Stimulated activated CD8-positive, alpha-beta memory T cell treated with anti-CD3 and anti-CD28 coated beads, Interleukin-12 subunit alpha, Interleukin-12 subunit beta, amount 100 ng/mL, for 24 hours (primary cell): ENCODE data around the gene ADAP1.

Source experiments
- DNase-seq: peaks from one replicate; pipeline ENCODE4 v3.0.0-alpha.2; 2020; ENCODE audit errors: extremely low read depth

Gene ADAP1

GRCh38 chr7:895451-896052 is 58.9 kb downstream of the ADAP1 start:
- no peak for DNase-seq

GRCh38 chr7:894927-895450 is 59.5 kb downstream of the ADAP1 start:
- DNase-seq, result no peak

- no peak for DNase-seq
Observed at GRCh38 chr7:894164-894867, 60.2 kb downstream of the ADAP1 start.

DNA sequence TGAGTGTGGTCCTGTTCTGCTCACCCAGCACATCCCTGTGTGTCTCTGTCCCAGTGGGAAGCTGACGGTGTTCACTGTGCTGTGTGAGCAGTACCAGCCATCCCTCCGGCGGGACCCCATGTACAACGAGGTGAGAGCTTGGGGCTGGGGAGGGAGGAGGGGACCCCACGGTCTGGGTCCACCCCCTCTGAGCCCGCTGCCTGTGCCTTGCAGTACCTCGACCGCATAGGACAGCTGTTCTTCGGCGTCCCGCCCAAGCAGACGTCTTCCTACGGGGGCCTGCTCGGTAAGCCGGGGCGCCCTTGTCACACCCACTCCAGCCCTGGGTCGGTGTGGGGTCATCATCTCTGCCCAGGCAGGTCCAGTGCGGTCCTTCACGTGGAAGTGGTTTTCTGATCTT is 60.8 kb downstream of the ADAP1 start:
- no peak for DNase-seq

GRCh38 chr7:892648-893593 is 61.6 kb downstream of the ADAP1 start:
- DNase-seq, result no peak

DNA sequence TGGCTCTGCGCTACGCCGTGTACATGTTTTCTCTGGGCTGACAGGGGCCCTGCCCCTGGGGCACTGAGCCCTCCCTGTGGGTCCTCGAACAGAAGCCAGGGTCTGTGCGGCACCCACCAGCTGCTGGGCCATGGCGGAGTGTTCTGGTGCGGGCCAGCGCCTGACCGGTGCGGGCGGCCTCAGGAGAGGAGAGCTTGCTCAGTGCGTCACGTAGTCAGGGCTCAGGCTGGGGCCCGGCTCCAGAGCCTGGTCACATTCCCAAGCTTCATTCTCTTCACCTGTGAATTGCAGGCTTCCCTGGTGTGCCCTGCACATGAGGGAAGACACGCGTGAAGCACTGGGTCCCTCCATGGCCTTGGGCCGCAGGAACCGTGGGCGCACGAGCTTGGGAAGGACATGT is 62.7 kb downstream of the ADAP1 start:
- DNase-seq, result no peak

- DNase-seq, result no peak
Observed at GRCh38 chr7:891291-891690, 63.2 kb downstream of the ADAP1 start.

DNA sequence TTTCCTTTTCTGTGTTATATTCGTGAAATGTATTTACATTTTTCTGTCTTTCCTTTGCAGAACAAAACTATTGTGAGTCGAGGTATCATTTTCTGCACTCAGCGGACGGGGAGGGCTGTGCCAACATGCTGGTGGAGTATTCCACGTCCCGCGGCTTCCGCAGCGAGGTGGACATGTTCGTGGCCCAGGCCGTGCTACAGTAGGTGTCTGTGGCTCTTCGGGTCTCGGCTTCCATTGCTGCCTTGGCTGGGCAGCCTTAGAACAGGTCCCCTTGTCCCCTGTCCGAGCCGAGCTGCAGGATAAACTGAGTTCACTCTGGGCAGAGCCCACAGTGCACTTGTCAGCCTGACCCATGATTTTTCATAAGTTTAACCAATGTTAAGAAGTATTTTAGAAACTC is 63.6 kb downstream of the ADAP1 start:
- no peak for DNase-seq

DNA sequence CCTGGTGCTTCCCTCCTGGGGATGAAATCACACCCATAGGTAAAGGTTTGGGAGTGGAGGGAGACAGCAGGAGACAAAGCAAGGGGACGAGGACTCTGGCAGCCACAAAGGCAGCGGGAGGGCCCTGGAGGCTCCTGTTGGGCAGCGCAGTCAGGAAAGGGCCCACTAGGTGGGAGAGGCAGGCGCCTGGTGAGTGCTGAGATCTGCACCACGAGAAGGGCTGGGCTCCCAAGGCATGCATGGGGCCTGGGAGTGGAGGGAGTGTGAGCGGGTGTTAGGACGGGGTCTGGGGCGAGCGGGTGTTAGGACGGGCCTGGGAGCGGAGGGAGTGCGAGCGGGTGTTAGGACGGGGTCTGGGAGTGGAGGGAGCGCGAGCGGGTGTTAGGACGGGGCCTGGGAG is 65.1 kb downstream of the ADAP1 start:
- DNase-seq, result no peak

DNA sequence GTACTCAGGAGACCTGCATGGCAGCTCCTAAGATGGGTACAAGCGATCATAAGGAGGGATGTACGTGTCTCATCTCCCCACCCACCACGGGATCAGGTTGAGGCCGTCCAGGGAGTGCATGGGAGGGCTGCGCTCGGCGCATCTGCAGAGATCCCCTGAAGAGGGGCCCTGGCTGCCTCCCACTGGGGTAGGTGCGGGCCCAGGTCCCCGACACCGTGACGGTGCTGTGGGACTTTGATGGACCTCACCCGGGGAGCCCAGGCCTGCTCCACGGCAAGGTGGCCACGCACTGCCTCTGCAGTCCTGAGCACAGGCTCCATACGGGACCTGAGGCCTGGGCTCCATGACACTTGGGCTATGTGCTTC is 65.5 kb downstream of the ADAP1 start:
- no peak for DNase-seq

DNA sequence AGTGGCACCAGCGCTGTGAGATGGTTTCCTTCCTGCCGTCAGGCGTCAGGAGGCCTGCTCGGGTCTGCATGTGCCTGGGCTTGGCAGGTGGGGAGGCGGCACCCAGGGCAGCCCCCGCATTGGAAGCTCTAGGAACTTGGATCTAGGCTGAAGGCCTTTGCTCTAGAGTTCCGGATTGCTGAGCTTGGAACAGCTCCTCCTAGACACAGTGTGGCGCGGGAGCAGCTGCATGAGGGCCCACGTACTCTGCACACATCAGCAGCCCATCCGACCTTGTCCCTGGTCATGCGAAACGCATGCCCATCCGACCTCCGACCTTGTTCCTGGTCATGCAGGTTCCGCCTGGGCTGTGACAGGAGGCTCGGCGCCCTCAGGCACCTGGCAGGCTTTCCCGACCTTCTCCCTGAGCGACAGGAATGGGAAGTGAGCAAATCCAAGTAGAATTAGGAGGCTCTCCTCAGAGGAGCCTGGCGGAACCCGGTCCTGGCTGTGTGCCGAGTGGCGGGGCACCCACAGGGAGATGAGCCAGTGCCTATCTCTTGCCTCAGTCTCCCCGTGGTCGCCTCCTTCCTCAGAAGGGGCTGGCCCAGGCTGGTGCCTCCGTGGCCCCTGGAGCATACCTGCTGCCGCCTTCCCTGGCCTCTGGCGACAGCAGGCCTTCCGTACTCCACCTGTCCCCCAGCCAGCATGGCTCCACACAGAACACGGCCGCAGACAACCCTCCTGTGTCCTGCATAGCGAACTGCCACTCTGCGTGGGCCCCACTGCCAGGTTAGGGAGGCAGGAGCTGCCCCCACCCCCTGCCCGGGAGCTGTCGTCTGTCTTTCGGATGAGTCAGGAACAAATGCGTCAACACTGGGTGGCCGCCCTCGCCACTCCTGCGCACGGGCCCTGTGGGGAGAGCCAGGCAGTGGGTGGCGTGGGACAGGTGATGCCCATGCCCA is 66.1 kb downstream of the ADAP1 start:
- DNase-seq, result no peak

DNA sequence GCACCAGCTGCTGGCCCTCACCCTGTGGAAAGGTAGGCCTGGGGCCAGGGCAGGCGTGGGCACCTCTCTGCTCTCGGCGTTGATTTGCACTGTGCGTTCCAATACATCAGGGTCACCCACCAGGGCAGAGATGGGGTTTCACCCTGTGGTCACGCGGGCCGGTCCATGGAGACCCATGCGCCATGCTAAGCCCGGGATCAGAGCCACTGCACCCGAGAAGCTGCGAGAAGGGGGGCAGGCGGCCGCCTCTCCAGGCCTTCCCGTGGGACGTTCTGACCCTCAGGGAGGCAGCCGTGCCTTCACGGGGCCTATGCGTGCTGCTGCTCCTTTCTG is 67.0 kb downstream of the ADAP1 start:
- no peak for DNase-seq

GRCh38 chr7:886626-887487 is 67.6 kb downstream of the ADAP1 start:
- DNase-seq, result no peak

GRCh38 chr7:885893-886625 is 68.4 kb downstream of the ADAP1 start:
- no peak for DNase-seq

DNA sequence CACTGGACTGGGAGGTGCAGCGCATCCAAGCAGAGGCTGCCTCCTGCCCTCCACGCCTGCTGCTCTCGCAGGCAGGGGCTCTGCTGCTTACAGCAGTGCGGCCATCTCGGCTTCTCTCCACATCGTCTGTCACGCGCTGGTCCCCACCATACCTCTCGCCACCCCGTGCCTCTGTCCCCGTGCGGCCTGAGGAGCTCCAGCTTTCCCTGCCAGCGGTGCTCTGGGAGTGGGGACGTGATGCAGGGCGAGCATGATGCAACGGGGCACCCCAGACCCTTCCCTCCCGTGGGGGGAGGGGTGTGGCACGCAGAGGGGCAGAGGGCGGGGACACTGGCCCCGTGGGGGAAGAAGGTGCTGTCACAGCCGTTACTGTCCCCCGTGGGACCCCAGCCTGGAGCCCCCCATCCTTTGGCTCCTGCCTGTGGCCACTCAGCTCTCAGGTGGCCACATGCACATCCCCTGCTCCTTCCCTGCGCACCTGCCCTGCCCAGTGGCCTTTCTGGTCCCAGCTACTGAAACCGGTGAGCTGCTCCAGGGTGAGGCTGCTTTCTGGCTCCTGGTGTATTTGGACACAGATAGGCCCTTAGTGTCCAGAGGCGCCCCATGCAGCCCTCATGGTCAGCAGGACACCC is 69.1 kb downstream of the ADAP1 start:
- DNase-seq, result no peak

DNA sequence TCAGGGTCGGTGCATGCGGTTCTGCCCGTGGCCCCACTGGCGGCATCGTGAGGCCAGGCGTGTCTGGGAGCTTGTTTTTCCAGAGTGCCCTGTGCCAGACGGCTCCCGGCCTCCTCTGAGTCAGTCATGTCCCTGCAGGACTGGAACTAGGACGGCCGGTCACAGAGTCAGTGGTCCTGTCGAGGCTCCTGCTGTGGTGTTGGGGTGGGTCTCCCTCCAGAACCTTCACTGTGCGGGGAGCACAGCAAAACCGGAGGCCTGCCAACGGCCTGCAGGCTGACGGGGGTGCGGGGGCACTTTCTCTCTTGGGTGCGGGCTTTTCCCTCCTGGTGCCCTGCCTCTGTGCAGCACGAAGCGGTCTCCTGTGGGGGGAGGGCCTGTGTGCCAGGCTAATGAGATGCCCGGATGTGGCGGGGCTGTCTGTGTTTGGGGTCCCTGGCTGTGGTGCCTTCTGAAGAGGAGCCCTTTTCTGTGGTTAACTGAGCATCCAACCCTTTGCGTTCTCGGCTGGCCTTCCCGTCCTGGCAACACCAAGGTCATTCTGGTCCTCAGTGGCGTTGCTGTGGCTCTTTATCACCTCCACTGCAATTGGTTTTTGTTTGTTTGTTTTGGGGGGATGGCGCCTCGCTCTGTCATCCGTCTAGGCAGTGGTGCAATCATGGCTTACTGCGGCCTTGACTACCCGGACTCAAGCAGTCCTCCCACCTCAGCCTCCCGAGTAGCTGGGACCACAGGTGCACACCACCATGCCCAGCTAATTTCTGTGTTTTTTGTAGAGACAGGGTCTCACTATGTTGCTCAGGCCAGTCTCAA is 70.1 kb downstream of the ADAP1 start:
- DNase-seq, result no peak

DNA sequence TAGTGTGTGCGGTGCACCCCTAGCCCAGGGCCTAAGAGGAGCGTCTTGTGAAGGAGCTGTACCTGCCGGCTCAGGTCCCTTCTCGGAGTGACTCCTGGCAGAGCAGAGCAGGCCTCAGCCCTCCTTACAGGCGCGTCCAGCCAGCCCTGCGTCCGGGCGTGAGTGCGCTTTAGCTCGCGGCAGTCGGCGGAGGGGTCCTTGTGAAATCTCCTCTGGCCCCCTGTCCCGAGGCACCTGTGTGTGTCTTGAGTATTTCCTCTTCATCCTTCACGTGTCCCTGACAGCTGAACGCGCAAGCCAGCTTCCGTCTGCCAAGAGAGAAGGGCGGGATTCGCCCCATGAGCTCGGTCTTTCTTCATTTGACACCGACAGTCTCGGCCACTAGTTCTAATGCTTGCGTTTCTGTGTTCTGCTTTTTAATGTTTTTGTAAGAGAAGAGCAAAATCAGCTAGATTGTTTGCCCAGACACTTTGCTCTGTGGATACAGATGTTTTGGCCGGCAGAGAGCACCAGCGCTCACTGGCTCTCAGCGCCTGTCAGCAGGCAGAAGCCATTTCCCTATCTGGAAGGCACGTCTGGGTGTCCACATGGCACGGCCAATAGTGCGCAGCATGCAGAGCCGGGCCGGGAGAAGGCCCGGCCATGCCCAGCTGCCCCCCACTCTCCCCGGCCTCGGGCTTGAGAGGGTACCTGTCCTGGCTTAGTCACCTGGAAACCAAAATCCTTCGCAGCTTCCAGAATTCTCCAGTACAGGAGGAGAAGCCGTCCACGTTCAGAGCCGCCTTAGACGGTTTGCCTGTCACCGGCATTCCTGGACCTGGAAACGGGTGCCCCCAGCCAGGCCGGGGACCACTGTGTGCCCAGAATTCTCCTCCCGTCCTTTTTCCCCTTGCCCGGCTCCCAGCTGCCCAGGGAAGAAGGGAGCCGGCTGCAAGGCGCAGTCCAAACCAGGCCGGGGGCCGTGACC is 71.1 kb downstream of the ADAP1 start:
- DNase-seq, result no peak
